ENCODE results near the gene MRO.

DNA sequence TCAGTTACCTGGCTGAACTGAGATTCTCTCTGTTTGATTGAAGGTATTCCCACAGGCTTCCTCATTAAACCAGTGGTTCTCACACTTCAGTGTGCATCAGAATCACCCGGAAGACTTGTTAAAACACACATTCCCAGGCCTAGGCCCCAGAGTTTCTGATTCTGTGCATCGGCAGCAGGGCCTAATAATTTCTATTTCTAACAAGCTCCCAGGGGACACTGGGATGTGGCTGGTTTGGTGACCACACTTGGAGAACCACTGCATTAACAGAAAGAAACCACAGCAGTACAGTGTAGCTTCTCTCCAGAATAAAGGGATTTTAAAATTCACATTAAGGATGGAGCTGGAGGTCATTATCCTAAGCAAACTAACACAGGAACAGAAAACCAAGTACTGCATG is 6.5 kb downstream of the MRO start:
- TF ChIP-seq POLR2A (IDR thresholded peaks at IDR 0.05): no peak
- TF ChIP-seq, protein P1, sequence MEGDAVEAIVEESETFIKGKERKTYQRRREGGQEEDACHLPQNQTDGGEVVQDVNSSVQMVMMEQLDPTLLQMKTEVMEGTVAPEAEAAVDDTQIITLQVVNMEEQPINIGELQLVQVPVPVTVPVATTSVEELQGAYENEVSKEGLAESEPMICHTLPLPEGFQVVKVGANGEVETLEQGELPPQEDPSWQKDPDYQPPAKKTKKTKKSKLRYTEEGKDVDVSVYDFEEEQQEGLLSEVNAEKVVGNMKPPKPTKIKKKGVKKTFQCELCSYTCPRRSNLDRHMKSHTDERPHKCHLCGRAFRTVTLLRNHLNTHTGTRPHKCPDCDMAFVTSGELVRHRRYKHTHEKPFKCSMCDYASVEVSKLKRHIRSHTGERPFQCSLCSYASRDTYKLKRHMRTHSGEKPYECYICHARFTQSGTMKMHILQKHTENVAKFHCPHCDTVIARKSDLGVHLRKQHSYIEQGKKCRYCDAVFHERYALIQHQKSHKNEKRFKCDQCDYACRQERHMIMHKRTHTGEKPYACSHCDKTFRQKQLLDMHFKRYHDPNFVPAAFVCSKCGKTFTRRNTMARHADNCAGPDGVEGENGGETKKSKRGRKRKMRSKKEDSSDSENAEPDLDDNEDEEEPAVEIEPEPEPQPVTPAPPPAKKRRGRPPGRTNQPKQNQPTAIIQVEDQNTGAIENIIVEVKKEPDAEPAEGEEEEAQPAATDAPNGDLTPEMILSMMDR (IDR thresholded peaks at IDR 0.05): no peak
